ENCODE results near the gene PCDH9. TPM values are rescaled to one million over a fixed set of nuclear protein-coding genes. Genes with fewer than 3 reads are reported as not detected.
A peak's percentile ranks its signal among the peaks of the same experiment; 100 is the strongest.

PCDH9 gene
- total and polyA plus RNA-seq, 2 of the 13 experiments (the other 11 are each of a cell fraction or from before 2014, with no cell fraction given), result 0.09 TPM; not detected in 1

DNA sequence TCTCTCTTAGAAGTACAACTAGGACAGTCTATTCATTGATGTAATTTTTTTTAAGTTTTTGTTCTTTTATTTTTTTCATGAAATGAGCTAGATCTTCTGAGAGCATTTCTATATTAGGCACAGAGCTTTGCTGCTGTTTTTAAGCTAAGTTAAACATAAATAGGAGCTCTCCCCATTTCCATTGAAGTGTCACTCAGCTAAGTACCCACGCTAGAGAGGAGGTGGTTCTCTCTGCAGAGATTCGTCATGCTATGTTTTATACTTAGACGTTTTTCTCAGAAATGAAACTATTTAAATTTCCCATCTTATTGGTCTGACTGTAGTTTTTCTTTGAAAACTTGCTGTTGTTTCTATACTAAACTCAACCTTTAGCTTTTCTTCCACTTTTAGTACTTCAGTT is 271.5 kb downstream of the PCDH9 start (continued):
- TF ChIP-seq, protein P1, sequence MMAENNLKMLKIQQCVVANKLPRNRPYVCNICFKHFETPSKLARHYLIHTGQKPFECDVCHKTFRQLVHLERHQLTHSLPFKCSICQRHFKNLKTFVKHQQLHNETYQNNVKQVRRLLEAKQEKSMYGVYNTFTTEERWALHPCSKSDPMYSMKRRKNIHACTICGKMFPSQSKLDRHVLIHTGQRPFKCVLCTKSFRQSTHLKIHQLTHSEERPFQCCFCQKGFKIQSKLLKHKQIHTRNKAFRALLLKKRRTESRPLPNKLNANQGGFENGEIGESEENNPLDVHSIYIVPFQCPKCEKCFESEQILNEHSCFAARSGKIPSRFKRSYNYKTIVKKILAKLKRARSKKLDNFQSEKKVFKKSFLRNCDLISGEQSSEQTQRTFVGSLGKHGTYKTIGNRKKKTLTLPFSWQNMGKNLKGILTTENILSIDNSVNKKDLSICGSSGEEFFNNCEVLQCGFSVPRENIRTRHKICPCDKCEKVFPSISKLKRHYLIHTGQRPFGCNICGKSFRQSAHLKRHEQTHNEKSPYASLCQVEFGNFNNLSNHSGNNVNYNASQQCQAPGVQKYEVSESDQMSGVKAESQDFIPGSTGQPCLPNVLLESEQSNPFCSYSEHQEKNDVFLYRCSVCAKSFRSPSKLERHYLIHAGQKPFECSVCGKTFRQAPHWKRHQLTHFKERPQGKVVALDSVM (CRISPR knock-in tag; IDR thresholded peaks at IDR 0.05), result no peak
- TF ChIP-seq PHF5A (CRISPR knock-in tag; IDR thresholded peaks at IDR 0.05; ENCODE audit: low read depth, unreplicated experiment) (no peak), ZNF547 (CRISPR knock-in tag; IDR thresholded peaks at IDR 0.05) (no peak)
- TF ChIP-seq, protein P2, sequence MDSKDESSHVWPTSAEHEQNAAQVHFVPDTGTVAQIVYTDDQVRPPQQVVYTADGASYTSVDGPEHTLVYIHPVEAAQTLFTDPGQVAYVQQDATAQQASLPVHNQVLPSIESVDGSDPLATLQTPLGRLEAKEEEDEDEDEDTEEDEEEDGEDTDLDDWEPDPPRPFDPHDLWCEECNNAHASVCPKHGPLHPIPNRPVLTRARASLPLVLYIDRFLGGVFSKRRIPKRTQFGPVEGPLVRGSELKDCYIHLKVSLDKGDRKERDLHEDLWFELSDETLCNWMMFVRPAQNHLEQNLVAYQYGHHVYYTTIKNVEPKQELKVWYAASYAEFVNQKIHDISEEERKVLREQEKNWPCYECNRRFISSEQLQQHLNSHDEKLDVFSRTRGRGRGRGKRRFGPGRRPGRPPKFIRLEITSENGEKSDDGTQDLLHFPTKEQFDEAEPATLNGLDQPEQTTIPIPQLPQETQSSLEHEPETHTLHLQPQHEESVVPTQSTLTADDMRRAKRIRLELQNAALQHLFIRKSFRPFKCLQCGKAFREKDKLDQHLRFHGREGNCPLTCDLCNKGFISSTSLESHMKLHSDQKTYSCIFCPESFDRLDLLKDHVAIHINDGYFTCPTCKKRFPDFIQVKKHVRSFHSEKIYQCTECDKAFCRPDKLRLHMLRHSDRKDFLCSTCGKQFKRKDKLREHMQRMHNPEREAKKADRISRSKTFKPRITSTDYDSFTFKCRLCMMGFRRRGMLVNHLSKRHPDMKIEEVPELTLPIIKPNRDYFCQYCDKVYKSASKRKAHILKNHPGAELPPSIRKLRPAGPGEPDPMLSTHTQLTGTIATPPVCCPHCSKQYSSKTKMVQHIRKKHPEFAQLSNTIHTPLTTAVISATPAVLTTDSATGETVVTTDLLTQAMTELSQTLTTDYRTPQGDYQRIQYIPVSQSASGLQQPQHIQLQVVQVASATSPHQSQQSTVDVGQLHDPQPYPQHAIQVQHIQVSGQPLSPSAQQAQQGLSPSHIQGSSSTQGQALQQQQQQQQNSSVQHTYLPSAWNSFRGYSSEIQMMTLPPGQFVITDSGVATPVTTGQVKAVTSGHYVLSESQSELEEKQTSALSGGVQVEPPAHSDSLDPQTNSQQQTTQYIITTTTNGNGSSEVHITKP (CRISPR knock-in tag; IDR thresholded peaks at IDR 0.05; ENCODE audit: low read depth), result no peak

DNA sequence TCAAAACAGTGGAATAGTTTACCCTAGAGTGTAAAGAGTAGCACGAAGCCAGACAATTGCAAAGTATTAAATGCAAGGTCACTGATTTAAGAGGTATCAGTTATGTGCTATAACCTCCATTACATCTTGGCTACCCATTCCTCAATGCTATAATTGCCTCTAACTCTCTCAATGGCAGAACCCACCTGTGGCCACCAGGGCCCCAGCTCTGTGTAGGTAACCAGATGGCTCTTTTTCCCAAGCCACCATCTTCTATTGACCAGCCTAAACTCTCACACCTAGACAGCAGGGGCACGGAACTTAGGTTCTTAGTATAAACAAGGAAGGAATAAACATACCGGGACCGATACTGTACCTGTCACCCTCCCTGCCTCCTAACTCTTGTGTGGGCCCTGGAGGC is 277.6 kb downstream of the PCDH9 start:
- ATAC-seq, result 0 out of 3 replicates have a peak, but pooled peaks have one; percentile 25
- no peak for TF ChIP-seq FOXA3 (CRISPR knock-in tag; IDR thresholded peaks at IDR 0.05)
- TF ChIP-seq, protein P3, sequence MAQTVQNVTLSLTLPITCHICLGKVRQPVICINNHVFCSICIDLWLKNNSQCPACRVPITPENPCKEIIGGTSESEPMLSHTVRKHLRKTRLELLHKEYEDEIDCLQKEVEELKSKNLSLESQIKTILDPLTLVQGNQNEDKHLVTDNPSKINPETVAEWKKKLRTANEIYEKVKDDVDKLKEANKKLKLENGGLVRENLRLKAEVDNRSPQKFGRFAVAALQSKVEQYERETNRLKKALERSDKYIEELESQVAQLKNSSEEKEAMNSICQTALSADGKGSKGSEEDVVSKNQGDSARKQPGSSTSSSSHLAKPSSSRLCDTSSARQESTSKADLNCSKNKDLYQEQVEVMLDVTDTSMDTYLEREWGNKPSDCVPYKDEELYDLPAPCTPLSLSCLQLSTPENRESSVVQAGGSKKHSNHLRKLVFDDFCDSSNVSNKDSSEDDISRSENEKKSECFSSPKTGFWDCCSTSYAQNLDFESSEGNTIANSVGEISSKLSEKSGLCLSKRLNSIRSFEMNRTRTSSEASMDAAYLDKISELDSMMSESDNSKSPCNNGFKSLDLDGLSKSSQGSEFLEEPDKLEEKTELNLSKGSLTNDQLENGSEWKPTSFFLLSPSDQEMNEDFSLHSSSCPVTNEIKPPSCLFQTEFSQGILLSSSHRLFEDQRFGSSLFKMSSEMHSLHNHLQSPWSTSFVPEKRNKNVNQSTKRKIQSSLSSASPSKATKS (CRISPR knock-in tag; IDR thresholded peaks at IDR 0.05), result no peak
- no peak for TF ChIP-seq ZNF263 (CRISPR knock-in tag; IDR thresholded peaks at IDR 0.05)
- no peak for TF ChIP-seq ZNF749 (CRISPR knock-in tag; IDR thresholded peaks at IDR 0.05; ENCODE audit: borderline replicate concordance)
- no peak for TF ChIP-seq ZSCAN22 (CRISPR knock-in tag; IDR thresholded peaks at IDR 0.05)
- no peak for TF ChIP-seq CBX5 (CRISPR knock-in tag; IDR thresholded peaks at IDR 0.05; ENCODE audit: borderline replicate concordance)
- TF ChIP-seq SYNCRIP (IDR thresholded peaks at IDR 0.05; ENCODE audit: insufficient read depth, low read depth, low read length), result no peak
- no peak for TF ChIP-seq NBN (conservative IDR thresholded peaks at IDR 0.05)
- TF ChIP-seq, protein P4, sequence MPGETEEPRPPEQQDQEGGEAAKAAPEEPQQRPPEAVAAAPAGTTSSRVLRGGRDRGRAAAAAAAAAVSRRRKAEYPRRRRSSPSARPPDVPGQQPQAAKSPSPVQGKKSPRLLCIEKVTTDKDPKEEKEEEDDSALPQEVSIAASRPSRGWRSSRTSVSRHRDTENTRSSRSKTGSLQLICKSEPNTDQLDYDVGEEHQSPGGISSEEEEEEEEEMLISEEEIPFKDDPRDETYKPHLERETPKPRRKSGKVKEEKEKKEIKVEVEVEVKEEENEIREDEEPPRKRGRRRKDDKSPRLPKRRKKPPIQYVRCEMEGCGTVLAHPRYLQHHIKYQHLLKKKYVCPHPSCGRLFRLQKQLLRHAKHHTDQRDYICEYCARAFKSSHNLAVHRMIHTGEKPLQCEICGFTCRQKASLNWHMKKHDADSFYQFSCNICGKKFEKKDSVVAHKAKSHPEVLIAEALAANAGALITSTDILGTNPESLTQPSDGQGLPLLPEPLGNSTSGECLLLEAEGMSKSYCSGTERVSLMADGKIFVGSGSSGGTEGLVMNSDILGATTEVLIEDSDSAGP (CRISPR knock-in tag; IDR thresholded peaks at IDR 0.05; ENCODE audit: borderline replicate concordance), result no peak
- no peak for TF ChIP-seq ZNF670 (CRISPR knock-in tag; IDR thresholded peaks at IDR 0.05; ENCODE audit: borderline replicate concordance)

More for the DNA sequence above, 277.6 kb downstream of the PCDH9 start:
- H3K9me3 ChIP-seq (ENCODE audit: low read length), result no peaks in the 10 kb centered on the region
- no TSS peak for BruUV-seq (replicated peaks)
- POLR2A ChIA-PET, result no interaction called here
- H3K4me1 ChIP-seq (ENCODE audit: insufficient read depth, low read length), result no peaks in the 10 kb centered on the region
- no peak overlapping the region for H3K27ac ChIP-seq (ENCODE audit: extremely low read length, insufficient read depth, low read length)
- WGBS (ENCODE audit: low lambda C conversion rate), result 2% methylated on average over 4 of the region's 4 CpGs
- H2AFZ ChIP-seq (ENCODE audit: low read length), result no peak overlapping the region
- no peak overlapping the region for H3K4me2 ChIP-seq (ENCODE audit: low read depth, low read length)
- intact Hi-C loops (cut with micrococcal nuclease; ENCODE audit: unreplicated experiment) (no loop called here), in situ Hi-C loops (cut with HindIII; ENCODE audit: extremely low pct_ligation_motif_present, low pct_unique_long_range_greater_than_20kb) (no loop called here)
- no peak overlapping the region for H3K4me3 ChIP-seq (replicated peaks in 1 of 3; ENCODE audit: insufficient read depth in 1 of 3, low read depth in 2 of 3, low read length in 3 of 3)
- FAIRE-seq, result no peak
- no peak for DNase-seq (ENCODE audit: low spot score)
- H3K36me3 ChIP-seq (replicated peaks in 1 of 2; ENCODE audit: control insufficient read depth in 1 of 2, insufficient read depth in 2 of 2, low read length in 2 of 2), result no peaks in the 10 kb centered on the region
- CTCF ChIA-PET (ENCODE audit: low intra/inter-chr PET ratio, low total read pairs), result no interaction called here
- no peaks in the 10 kb centered on the region for H4K20me1 ChIP-seq (ENCODE audit: insufficient read depth, low read length)
- no peaks in the 10 kb centered on the region for H3K79me2 ChIP-seq (ENCODE audit: insufficient read depth, low read length)
- no peak overlapping the region for H3K9ac ChIP-seq (ENCODE audit: insufficient read depth, low read depth, low read length)
- no peaks in the 10 kb centered on the region for H3K27me3 ChIP-seq (ENCODE audit: control insufficient read depth in 1 of 2, insufficient read depth in 2 of 2, low read length in 2 of 2)
